Activated T-helper 1 cell treated with anti-CD3 and anti-CD28 coated beads, Interleukin-12 subunit alpha, Interleukin-12 subunit beta, Interleukin-2, Interleukin-4 antibody, amounts not matched to agents 30 ng/mL and 10 ng/mL and 1 ng/mL, durations not matched to agents 14 hours and 24 hours and 36 hours (primary cell): Measurements from ENCODE around the gene PRKAR2A. TPM values are rescaled to one million over a fixed set of nuclear protein-coding genes. Genes with fewer than 3 reads are reported as not detected.
A peak's percentile ranks its signal among the peaks of the same experiment; 100 is the strongest.
"Not testable (repeated sequence)": the region's sequence is repeated elsewhere in the genome, so short reads cannot be mapped to it uniquely, and the experiment has no call there.

Experiments used
- DNase-seq: peaks from one replicate; pipeline ENCODE4 v3.0.0; 2021; ENCODE audit warnings: low spot score
- H3K27ac Mint-ChIP-seq: one replicate; pipeline ENCODE4 v1.8.0; 2021; ENCODE audit warnings: mild to moderate bottlenecking, mixed read lengths
- H3K27me3 Mint-ChIP-seq: one replicate; pipeline ENCODE4 v1.8.0; 2022; ENCODE audit warnings: mild to moderate bottlenecking, moderate library complexity, mixed read lengths; ENCODE audit not compliant: insufficient read depth
- H3K36me3 Mint-ChIP-seq: one replicate; pipeline ENCODE4 v1.8.0; 2021; ENCODE audit warnings: low read depth, mixed read lengths
- H3K4me1 Mint-ChIP-seq: one replicate; pipeline ENCODE4 v1.8.0; 2021; ENCODE audit warnings: low read depth, mixed read lengths
- H3K4me3 Mint-ChIP-seq: one replicate; pipeline ENCODE4 v1.8.0; 2021; ENCODE audit warnings: mild to moderate bottlenecking, moderate library complexity, mixed read lengths
- H3K9me3 Mint-ChIP-seq: one replicate; pipeline ENCODE4 v1.8.0; 2021; ENCODE audit warnings: mixed read lengths
- intact Hi-C: fragments of 100-400 bp; cut with micrococcal nuclease; formaldehyde crosslinking; loops from one replicate; pipeline ENCODE4 v1.15.1; 2024
- total RNA-seq: library from RNA; stranded (reverse); gene quantifications from 2 replicates; pipeline ENCODE4 v1.2.3, GENCODE V29; 2022

PRKAR2A gene
- total RNA-seq, 1 donor from 2014 or later: 34.7 TPM

DNA sequence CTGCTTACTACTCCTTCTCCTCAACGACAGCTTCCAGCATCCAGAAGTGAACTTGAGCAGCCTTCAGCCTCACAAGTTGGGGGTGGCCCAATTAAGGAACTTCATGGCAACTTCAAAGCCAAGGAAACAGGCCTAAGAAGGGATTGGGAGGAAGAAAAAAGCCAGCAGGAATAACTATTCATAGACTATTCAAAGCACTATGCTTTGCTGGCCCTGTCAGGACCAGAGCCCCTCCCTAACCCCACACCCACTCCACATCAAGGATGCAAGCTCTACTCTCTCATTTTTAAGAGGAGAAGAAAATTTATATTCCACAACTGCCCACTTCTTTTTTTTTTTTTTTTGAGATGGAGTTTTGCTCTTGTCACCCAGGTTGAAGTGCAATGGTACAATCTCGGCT lies 10.0 kb upstream of the PRKAR2A start:
- Mint-ChIP-seq H3K27ac (no peak overlapping the region), H3K36me3 (peaks cover 16% of the 10 kb centered on the region), H3K4me1 (peaks cover 6% of the 10 kb centered on the region), H3K27me3 (no peaks in the 10 kb centered on the region), H3K9me3 (no peaks in the 10 kb centered on the region), H3K4me3 (no peak overlapping the region)
- intact Hi-C loops: no loop called here
- DNase-seq: no peak

DNA sequence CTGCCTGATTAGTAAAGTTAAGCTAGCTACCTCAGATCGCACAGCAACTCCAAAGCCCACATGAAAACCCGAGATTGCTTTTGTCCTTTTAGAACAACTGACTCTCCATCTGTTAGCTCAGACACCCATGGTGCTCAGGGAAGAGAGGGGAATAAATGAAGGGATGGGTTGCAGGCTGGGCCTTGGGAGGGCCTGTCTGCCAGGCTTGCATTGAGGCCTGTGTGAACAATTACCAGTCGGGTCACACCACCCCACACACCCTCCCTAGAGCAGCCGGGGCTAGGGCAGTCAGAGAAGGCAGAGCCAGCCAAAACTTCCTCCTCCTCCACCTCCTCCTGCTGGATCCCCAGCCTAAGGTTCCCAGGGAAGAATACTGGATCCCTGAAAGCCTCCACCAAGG lies 8.8 kb upstream of the PRKAR2A start:
- Mint-ChIP-seq H3K27me3 (no peaks in the 10 kb centered on the region), H3K4me1 (peaks cover 6% of the 10 kb centered on the region), H3K27ac (no peak overlapping the region), H3K9me3 (no peaks in the 10 kb centered on the region), H3K36me3 (peaks cover 9% of the 10 kb centered on the region), H3K4me3 (no peak overlapping the region)
- DNase-seq: no peak
- intact Hi-C loops: no loop called here

DNA sequence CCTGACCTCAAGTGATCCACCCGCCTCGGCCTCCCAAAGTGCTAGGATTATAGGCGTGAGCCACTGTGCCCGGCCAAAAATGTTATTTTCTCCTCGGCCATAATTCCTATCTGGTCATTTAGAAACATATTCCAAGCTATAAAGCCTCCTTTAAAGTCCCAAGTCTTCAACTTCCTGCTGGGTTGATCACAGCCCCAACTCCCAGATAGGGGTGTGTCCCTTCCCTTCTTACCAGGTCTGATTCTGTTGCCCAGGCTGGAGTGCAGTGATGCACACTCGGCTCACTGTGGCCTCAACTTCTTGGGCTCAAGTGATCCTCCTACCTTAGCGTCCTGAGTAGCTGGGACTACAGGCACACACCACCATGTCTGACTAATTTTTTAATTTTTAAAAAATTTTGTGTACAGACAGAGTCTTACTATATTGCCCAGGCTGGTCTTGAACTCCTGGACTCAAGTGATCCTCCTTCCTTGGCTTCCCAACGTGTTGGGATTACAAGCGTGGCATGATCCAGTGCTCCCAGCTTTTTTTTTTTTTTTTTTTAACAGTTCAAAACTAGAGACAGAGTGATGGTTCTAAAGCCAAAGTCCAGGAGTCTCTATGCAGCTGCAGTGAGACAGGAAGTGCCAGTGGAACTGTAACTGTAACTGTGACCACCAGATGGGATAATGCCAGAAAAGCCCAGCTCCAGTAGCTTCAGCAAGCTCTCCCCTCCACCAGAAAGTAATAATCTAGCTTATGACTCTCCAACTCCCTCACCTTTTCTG lies 8.2 kb upstream of the PRKAR2A start:
- no peak overlapping the region for H3K4me3 Mint-ChIP-seq
- intact Hi-C loops: no loop called here
- DNase-seq: no peak
- no peaks in the 10 kb centered on the region for H3K27me3 Mint-ChIP-seq
- H3K27ac Mint-ChIP-seq: no peak overlapping the region
- peaks cover 9% of the 10 kb centered on the region for H3K36me3 Mint-ChIP-seq
- no peaks in the 10 kb centered on the region for H3K9me3 Mint-ChIP-seq
- H3K4me1 Mint-ChIP-seq: peaks cover 6% of the 10 kb centered on the region

DNA sequence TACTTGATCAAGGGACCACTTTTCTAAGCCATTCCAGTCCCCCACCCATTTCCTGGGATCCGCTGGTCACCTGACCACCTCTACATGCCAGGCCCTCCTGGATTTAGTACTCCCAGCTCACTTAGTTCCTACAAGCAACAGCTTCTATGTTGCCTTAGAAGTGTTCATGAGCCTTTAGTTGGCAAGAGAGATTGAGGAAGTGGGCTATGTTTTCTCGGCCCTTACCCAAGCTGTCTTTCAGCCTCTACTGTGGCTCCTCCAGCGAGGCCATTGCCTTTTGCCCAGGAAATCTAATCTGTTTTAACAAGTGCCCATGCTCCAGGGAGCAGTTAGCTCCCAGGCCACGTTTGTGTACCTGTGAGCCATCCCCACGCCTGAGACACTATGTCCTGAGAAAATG lies 4.5 kb upstream of the PRKAR2A start:
- Mint-ChIP-seq H3K27me3 (no peaks in the 10 kb centered on the region), H3K9me3 (no peaks in the 10 kb centered on the region), H3K4me3 (no peak overlapping the region), H3K36me3 (peaks cover 7% of the 10 kb centered on the region), H3K27ac (no peak overlapping the region), H3K4me1 (peaks cover 6% of the 10 kb centered on the region)
- no peak for DNase-seq
- intact Hi-C loops: no loop called here

DNA sequence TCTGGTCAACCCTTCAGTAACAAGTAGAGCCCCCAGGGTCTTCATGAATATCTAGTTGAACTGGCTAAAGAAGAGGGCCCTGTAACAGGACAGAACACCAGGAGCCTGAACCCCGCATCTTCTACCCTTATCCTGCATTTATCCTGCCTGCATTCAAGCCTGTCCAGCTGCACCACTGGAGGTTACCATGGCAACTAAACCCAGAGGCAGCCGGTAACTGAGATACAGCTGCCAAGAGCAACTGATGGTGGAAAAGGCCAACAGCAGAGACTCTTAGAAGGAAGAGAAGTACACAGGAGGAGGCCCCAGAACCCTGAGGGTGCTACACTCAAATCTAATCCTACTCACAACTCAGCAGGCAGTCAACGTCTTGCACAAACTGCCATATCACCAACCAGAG lies 3.7 kb upstream of the PRKAR2A start:
- H3K27ac Mint-ChIP-seq: no peak overlapping the region
- no peaks in the 10 kb centered on the region for H3K9me3 Mint-ChIP-seq
- intact Hi-C loops: no loop called here
- H3K4me3 Mint-ChIP-seq: no peak overlapping the region
- DNase-seq: no peak
- peaks cover 12% of the 10 kb centered on the region for H3K4me1 Mint-ChIP-seq
- H3K36me3 Mint-ChIP-seq: peaks cover 3% of the 10 kb centered on the region
- H3K27me3 Mint-ChIP-seq: no peaks in the 10 kb centered on the region

DNA sequence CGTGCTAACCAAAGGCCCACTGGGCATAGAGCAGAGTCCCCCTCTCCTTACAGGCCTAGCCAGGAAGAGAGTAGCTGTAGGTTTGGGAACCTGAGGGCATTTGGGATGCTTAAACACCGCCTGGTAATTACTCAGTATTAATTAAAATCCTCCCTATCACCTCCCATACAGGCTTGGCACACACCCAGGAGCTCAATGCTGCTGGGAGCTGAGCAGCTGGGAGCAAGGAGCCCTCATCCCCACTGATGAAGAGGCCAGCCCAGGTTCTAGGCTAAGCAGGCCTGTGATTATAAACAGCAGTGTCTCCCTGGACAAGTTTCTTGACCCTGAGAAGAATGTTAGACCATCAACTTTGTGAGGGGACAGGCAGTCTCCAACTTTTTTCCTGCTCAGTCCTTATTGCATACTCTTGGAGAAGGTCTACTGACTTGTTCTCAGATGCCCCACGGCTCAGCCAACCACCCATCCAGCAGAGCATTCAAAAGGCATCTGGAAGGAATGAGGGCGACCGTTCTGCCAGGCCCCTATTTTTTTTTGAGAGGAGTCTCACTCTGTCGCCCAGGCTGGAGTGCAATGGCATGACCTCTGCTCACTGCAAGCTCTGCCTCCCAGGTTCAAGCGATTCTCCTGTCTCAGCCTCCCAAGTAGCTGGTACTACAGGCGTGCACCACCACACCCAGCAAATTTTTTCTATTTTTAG lies 1.3 kb upstream of the PRKAR2A start:
- H3K4me3 Mint-ChIP-seq: no peak overlapping the region
- intact Hi-C loops: no loop called here
- no peaks in the 10 kb centered on the region for H3K27me3 Mint-ChIP-seq
- H3K36me3 Mint-ChIP-seq: peaks cover 7% of the 10 kb centered on the region
- H3K27ac Mint-ChIP-seq: no peak overlapping the region
- no peaks in the 10 kb centered on the region for H3K9me3 Mint-ChIP-seq
- peaks cover 22% of the 10 kb centered on the region for H3K4me1 Mint-ChIP-seq
- DNase-seq: no peak

DNA sequence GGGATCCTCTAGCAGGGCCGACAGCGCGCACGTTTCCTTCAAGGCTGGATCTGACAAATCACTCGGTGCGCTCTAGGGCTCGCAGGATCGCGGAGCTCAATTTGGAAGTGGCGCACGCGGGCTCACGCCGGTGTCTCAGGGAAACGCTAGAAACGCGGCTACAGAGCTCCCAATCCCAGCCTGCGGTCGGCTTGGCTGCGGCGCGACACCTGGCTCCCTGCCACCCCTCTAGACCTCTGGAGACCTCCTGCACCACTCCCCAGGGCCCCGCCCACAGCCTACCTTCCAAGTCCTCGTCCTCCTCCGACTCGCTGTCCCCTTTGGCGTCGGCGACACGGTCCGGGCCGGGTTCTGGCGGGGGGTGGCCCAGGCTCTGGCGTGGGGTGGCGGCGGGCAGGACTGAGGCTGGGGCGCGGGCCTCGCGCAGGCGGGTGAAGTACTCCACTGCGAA lies 596 bp downstream of the PRKAR2A start:
- H3K4me3 Mint-ChIP-seq: peak overlapping the region; percentile 87
- intact Hi-C loops: loop anchor here (1.0 to 2.0 kb wide), 7 partner anchors 35 to 659 kb away; partner anchors contain the start of genes ARIH2, CDC25A, DAG1 and P4HTM
- no peaks in the 10 kb centered on the region for H3K9me3 Mint-ChIP-seq

DNA sequence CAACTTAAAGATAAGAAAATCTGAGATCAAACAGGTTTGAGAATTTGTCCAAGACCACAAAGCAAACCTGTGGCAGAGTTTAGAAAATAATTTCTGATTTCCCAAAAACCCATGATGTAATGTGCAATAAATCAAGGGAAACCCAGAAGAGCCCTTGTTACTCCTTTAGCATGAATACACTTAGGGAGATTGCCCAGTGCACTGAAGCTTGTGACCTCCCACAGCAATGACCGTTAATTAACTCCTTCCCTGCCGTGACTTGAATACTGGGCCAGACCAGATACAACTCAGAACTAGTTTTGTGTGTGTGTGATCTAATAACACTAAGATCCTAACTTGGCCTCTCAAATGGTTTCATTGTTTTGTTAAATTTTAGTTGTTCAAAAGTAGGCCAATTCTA lies 2.5 kb downstream of the PRKAR2A start:
- Mint-ChIP-seq H3K27ac (no peak overlapping the region), H3K4me1 (peaks cover 22% of the 10 kb centered on the region), H3K4me3 (peak overlapping the region; percentile 50), H3K27me3 (no peaks in the 10 kb centered on the region), H3K36me3 (peaks cover 7% of the 10 kb centered on the region), H3K9me3 (no peaks in the 10 kb centered on the region)
- DNase-seq: no peak
- intact Hi-C loops: no loop called here

More for the DNA sequence above, 596 bp downstream of the PRKAR2A start:
- Mint-ChIP-seq H3K36me3 (peaks cover 7% of the 10 kb centered on the region), H3K4me1 (peaks cover 22% of the 10 kb centered on the region), H3K27me3 (no peaks in the 10 kb centered on the region), H3K27ac (peak overlapping the region; percentile 71)
- peak; percentile 36 for DNase-seq

DNA sequence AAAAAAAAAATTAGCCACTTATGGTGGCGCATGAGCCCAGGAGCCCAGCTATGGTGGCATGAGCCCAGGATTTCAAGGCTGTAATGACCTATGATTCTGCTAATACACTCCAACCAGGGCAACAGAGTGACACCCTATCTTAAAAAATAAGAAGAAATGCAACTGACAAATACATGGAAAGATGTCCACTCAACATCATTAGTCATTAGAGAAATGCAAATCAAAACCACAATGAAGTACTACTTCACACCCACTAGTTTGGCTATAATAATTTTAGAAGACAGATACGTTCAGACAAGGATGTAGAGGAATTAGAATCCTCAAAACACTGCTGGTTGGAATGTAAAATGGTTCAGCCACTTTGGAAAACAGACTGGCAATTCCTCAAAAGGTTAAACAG lies 10.5 kb downstream of the PRKAR2A start:
- no peak overlapping the region for H3K27ac Mint-ChIP-seq
- peaks cover 6% of the 10 kb centered on the region for H3K36me3 Mint-ChIP-seq
- H3K4me1 Mint-ChIP-seq: peaks cover 5% of the 10 kb centered on the region
- H3K9me3 Mint-ChIP-seq: no peaks in the 10 kb centered on the region
- H3K4me3 Mint-ChIP-seq: no peak overlapping the region
- intact Hi-C loops: no loop called here
- H3K27me3 Mint-ChIP-seq: no peaks in the 10 kb centered on the region
- DNase-seq: no peak

DNA sequence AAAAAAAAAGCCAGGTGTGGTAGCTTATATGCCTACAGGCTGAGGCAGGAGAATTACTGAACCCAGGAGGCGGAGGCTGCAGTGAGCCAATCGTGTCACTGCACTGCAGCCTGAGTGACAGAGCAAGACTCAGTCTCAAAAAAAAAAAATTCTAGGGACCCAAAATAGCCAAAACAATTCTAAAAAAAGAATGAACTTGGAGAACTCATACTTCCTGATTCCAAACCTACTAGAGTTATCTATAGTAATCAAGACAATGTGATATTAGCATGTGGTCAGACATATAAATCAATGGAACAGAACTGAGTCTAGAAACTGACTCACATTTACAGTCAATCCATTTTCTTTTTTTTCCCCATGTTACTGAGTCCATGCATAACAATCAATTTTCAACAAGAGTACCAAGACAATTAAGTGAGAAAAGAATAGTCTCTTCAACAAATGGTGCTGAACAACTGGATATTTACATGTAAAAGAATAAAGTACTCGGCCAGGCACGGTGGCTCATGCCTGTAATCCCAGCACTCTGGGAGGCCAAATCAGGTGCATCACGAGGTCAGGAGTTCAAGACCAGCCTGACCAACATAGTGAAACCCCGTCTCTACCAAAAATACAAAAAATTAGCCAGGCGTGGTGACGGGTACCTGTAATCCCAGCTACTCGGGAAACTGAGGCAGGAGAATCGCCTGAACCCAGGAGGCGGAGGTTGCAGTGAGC lies 11.9 kb downstream of the PRKAR2A start:
- DNase-seq: no peak
- peaks cover 5% of the 10 kb centered on the region for H3K4me1 Mint-ChIP-seq
- intact Hi-C loops: no loop called here
- no peak overlapping the region for H3K4me3 Mint-ChIP-seq
- peaks cover 6% of the 10 kb centered on the region for H3K36me3 Mint-ChIP-seq
- H3K9me3 Mint-ChIP-seq: no peaks in the 10 kb centered on the region
- no peak overlapping the region for H3K27ac Mint-ChIP-seq
- no peaks in the 10 kb centered on the region for H3K27me3 Mint-ChIP-seq

DNA sequence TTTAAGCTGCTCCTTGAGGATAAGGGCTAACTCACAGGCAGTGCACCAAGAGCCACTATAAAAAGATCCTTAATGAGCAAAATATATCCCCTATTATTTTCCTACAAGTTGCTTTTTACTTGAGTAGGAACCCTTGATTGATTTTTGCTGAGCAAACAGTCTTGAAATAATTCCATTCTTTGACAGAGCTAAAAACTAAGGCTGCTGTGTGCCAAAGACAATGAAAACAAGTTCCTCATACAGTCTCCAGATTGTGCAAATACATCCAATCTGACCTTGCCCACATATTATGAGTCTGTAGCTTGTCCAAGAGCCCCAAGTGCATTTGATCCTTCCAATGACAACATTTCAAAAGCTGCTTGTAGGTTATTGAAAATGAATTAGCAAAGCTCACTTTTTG lies 15.0 kb downstream of the PRKAR2A start:
- intact Hi-C loops: no loop called here
- DNase-seq: no peak
- H3K4me3 Mint-ChIP-seq: no peak overlapping the region
- H3K27me3 Mint-ChIP-seq: no peaks in the 10 kb centered on the region
- peaks cover 5% of the 10 kb centered on the region for H3K4me1 Mint-ChIP-seq
- H3K36me3 Mint-ChIP-seq: peaks cover 8% of the 10 kb centered on the region
- no peak overlapping the region for H3K27ac Mint-ChIP-seq
- no peaks in the 10 kb centered on the region for H3K9me3 Mint-ChIP-seq

DNA sequence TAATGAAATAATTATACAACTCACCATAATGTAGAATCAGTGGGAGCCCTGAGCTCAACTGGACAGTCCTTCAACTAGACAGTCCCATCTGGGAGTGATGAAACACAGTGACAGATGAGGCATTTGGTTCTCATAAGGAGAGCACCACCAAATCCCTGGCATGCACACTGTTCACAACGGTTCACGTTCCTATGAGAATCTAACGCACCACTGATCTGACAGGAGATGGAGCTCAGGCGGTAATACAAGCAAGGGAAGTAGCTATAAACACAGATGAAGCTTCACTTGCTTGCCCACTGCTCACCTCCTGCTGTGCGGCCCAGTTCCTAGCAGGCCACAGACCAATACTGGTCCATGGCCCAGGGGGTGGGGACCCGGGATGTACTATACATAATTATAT lies 17.0 kb downstream of the PRKAR2A start:
- intact Hi-C loops: no loop called here
- H3K4me1 Mint-ChIP-seq: no peaks in the 10 kb centered on the region
- DNase-seq: no peak
- no peak overlapping the region for H3K4me3 Mint-ChIP-seq
- no peaks in the 10 kb centered on the region for H3K27me3 Mint-ChIP-seq
- H3K36me3 Mint-ChIP-seq: peaks cover 5% of the 10 kb centered on the region
- no peaks in the 10 kb centered on the region for H3K9me3 Mint-ChIP-seq
- no peak overlapping the region for H3K27ac Mint-ChIP-seq

DNA sequence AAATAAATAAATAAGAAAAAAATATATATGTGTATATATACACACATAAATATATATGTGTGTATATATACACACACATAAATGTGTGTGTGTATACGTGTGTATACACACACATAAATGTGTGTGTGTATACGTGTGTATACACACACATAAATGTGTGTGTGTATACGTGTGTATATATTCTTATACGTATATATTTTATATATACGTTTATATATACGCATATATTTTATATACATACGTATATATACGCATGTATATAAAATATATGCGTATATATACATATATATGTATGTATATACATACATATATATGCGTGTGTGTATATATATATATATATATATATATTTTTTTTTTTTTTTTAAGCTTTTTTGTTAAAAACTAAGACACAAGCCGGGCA lies 18.1 kb downstream of the PRKAR2A start:
- H3K9me3 Mint-ChIP-seq, H3K27me3 Mint-ChIP-seq, H3K27ac Mint-ChIP-seq, H3K4me3 Mint-ChIP-seq, H3K36me3 Mint-ChIP-seq, intact Hi-C loops, DNase-seq, H3K4me1 Mint-ChIP-seq: not testable (repeated sequence)
